ENCODE data around the gene DGCR2.
"Not testable (repeated sequence)": the region's sequence is repeated elsewhere in the genome, so short reads cannot be mapped to it uniquely, and the experiment has no call there.

- TF ChIP-seq, protein P1, sequence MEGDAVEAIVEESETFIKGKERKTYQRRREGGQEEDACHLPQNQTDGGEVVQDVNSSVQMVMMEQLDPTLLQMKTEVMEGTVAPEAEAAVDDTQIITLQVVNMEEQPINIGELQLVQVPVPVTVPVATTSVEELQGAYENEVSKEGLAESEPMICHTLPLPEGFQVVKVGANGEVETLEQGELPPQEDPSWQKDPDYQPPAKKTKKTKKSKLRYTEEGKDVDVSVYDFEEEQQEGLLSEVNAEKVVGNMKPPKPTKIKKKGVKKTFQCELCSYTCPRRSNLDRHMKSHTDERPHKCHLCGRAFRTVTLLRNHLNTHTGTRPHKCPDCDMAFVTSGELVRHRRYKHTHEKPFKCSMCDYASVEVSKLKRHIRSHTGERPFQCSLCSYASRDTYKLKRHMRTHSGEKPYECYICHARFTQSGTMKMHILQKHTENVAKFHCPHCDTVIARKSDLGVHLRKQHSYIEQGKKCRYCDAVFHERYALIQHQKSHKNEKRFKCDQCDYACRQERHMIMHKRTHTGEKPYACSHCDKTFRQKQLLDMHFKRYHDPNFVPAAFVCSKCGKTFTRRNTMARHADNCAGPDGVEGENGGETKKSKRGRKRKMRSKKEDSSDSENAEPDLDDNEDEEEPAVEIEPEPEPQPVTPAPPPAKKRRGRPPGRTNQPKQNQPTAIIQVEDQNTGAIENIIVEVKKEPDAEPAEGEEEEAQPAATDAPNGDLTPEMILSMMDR (IDR thresholded peaks at IDR 0.05): not testable (repeated sequence)
- not testable (repeated sequence) for TF ChIP-seq EZH2, EZH2phosphoT487 (IDR thresholded peaks at IDR 0.05)
These were observed 110.6 kb downstream of the DGCR2 start for GRCh38 chr22:19011611-19012010.
